Breast epithelium (tissue), 4 donors: ENCODE data around the gene HSD17B8. TPM values are rescaled to one million over a fixed set of nuclear protein-coding genes. Genes with fewer than 3 reads are reported as not detected.

Experiments
- DNase-seq, 2 donors: peaks; one replicate each; pipeline ENCODE4 v3.0.0-alpha.2; 2019; ENCODE audit warnings: low spot score in 2 of 2
- H3K27ac ChIP-seq, 2 donors: fragments of 200-600 bp; sonication (generic) in 1 of 2; one replicate each; pipeline ENCODE4 v1.5.1; 2016 to 2019; ENCODE audit warnings: mild to moderate bottlenecking in 1 of 2
- H3K27me3 ChIP-seq, 2 donors: fragments of 200-600 bp; sonication (generic) in 1 of 2; one replicate each; pipeline versions ENCODE4 v1.5.1 to v1.6.0; 2017 to 2019; ENCODE audit warnings: control low read depth in 1 of 2, mild to moderate bottlenecking in 1 of 2
- H3K36me3 ChIP-seq: fragments of 200-600 bp; one replicate; pipeline ENCODE4 v1.5.1; 2019
- H3K4me1 ChIP-seq, 2 donors: fragments of 200-600 bp; sonication (generic); one replicate each; pipeline ENCODE4 v1.5.1; 2016 to 2019; ENCODE audit warnings: control low read depth in 1 of 2
- H3K4me3 ChIP-seq, 3 donors: fragments of 200-600 bp; sonication (generic); 1 replicate in 2 of 3; 2 replicates in 1 of 3; pipeline ENCODE4 v1.5.1; 2016 to 2019; ENCODE audit warnings: mild to moderate bottlenecking in 3 of 3, moderate library complexity in 2 of 3
- H3K9me3 ChIP-seq, 2 donors: fragments of 200-600 bp; sonication (generic) in 1 of 2; one replicate each; pipeline ENCODE4 v1.5.1; 2016 to 2019; ENCODE audit warnings: control low read depth in 1 of 2
- CTCF ChIP-seq, 3 donors: fragments of 450-650 bp; IDR thresholded peaks; one replicate each; pipeline ENCODE4 v1.5.1; 2016 to 2017; ENCODE audit warnings: antibody characterized with exemption in 3 of 3, mild to moderate bottlenecking in 3 of 3, moderate library complexity in 3 of 3
- POLR2A ChIP-seq: fragments of 450-650 bp; IDR thresholded peaks from one replicate; pipeline ENCODE4 v1.6.1; 2016; ENCODE audit warnings: antibody characterized with exemption, mild to moderate bottlenecking, moderate library complexity
- POLR2AphosphoS5 ChIP-seq, 3 donors: sonication (generic); formaldehyde crosslinking; IDR thresholded peaks; one replicate each; pipeline ENCODE4 v1.6.1; 2017; ENCODE audit warnings: antibody characterized with exemption in 3 of 3
- intact Hi-C: fragments of 100-400 bp; cut with DNase I; formaldehyde crosslinking; loops from one replicate; pipeline ENCODE4 v1.15.1; 2023; ENCODE audit warnings: low total_unique reads
- total RNA-seq, 3 donors: library from RNA; depleted of rRNA; stranded (reverse); fragments of >200 nt; gene quantifications; one replicate each; pipeline ENCODE4 v1.1.0, GENCODE V29; 2016

HSD17B8 gene
- total RNA-seq, 3 donors from 2014 or later = 17.0 to 33.8 (median 18.4) TPM

GRCh38 chr6:33166363-33166762 is 38.1 kb upstream of the HSD17B8 start:
- Histone ChIP-seq H3K36me3 (no peaks in the 10 kb centered on the region), H3K27ac (no peak overlapping the region), H3K4me1 (peaks cover under 1 to 7% of the 10 kb centered on the region in 2 donors), H3K4me3 (no peak overlapping the region), H3K27me3 (no peaks in the 10 kb centered on the region), H3K9me3 (no peaks in the 10 kb centered on the region)
- intact Hi-C loops = no loop called here
- no peak for DNase-seq
- no peak for TF ChIP-seq CTCF (IDR thresholded peaks at IDR 0.05)
- TF ChIP-seq POLR2A = no peak
- no peak for TF ChIP-seq POLR2AphosphoS5 (IDR thresholded peaks at IDR 0.05)

GRCh38 chr6:33166811-33167210 is 37.6 kb upstream of the HSD17B8 start:
- DNase-seq = no peak
- H3K9me3 ChIP-seq = no peaks in the 10 kb centered on the region
- no peak overlapping the region for H3K27ac ChIP-seq
- no peaks in the 10 kb centered on the region for H3K27me3 ChIP-seq
- H3K4me3 ChIP-seq = no peak overlapping the region
- TF ChIP-seq POLR2AphosphoS5 (IDR thresholded peaks at IDR 0.05) = no peak
- TF ChIP-seq CTCF (IDR thresholded peaks at IDR 0.05) = no peak
- no peak for TF ChIP-seq POLR2A
- H3K36me3 ChIP-seq = no peaks in the 10 kb centered on the region
- peaks cover 0 to 4% of the 10 kb centered on the region in 2 donors for H3K4me1 ChIP-seq
- intact Hi-C loops = no loop called here

GRCh38 chr6:33167374-33168283 is 36.8 kb upstream of the HSD17B8 start:
- no peak overlapping the region for H3K27ac ChIP-seq
- intact Hi-C loops = no loop called here
- H3K4me3 ChIP-seq = no peak overlapping the region
- no peaks in the 10 kb centered on the region for H3K36me3 ChIP-seq
- H3K4me1 ChIP-seq = no peaks in the 10 kb centered on the region
- no peaks in the 10 kb centered on the region for H3K27me3 ChIP-seq
- no peak for DNase-seq
- TF ChIP-seq CTCF (IDR thresholded peaks at IDR 0.05) = no peak
- no peak for TF ChIP-seq POLR2A
- TF ChIP-seq POLR2AphosphoS5 (IDR thresholded peaks at IDR 0.05) = no peak
- H3K9me3 ChIP-seq = no peaks in the 10 kb centered on the region

- Histone ChIP-seq H3K9me3 (no peaks in the 10 kb centered on the region), H3K27ac (no peak overlapping the region), H3K4me3 (no peak overlapping the region), H3K27me3 (no peaks in the 10 kb centered on the region), H3K4me1 (no peaks in the 10 kb centered on the region), H3K36me3 (no peaks in the 10 kb centered on the region)
- no peak for DNase-seq
- TF ChIP-seq POLR2A (no peak), CTCF (IDR thresholded peaks at IDR 0.05) (no peak), POLR2AphosphoS5 (IDR thresholded peaks at IDR 0.05) (no peak)
- intact Hi-C loops = no loop called here
Measured at GRCh38 chr6:33168284-33168601, 36.2 kb upstream of the HSD17B8 start.

GRCh38 chr6:33168639-33169038 is 35.8 kb upstream of the HSD17B8 start:
- DNase-seq = no peak
- TF ChIP-seq POLR2A (no peak), CTCF (IDR thresholded peaks at IDR 0.05) (no peak), POLR2AphosphoS5 (IDR thresholded peaks at IDR 0.05) (no peak)
- no peak overlapping the region for H3K4me3 ChIP-seq
- no peaks in the 10 kb centered on the region for H3K4me1 ChIP-seq
- no peaks in the 10 kb centered on the region for H3K36me3 ChIP-seq
- no peaks in the 10 kb centered on the region for H3K27me3 ChIP-seq
- no peak overlapping the region for H3K27ac ChIP-seq
- intact Hi-C loops = no loop called here
- no peaks in the 10 kb centered on the region for H3K9me3 ChIP-seq
